NCI-H1694 (cell line): ENCODE measurements around the gene VAV1.

Source experiments
- DNase-seq: peaks from one replicate; lab custom pipeline; 2025; lab: John Stamatoyannopoulos, UW

Gene VAV1, protein sequence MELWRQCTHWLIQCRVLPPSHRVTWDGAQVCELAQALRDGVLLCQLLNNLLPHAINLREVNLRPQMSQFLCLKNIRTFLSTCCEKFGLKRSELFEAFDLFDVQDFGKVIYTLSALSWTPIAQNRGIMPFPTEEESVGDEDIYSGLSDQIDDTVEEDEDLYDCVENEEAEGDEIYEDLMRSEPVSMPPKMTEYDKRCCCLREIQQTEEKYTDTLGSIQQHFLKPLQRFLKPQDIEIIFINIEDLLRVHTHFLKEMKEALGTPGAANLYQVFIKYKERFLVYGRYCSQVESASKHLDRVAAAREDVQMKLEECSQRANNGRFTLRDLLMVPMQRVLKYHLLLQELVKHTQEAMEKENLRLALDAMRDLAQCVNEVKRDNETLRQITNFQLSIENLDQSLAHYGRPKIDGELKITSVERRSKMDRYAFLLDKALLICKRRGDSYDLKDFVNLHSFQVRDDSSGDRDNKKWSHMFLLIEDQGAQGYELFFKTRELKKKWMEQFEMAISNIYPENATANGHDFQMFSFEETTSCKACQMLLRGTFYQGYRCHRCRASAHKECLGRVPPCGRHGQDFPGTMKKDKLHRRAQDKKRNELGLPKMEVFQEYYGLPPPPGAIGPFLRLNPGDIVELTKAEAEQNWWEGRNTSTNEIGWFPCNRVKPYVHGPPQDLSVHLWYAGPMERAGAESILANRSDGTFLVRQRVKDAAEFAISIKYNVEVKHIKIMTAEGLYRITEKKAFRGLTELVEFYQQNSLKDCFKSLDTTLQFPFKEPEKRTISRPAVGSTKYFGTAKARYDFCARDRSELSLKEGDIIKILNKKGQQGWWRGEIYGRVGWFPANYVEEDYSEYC

DNA sequence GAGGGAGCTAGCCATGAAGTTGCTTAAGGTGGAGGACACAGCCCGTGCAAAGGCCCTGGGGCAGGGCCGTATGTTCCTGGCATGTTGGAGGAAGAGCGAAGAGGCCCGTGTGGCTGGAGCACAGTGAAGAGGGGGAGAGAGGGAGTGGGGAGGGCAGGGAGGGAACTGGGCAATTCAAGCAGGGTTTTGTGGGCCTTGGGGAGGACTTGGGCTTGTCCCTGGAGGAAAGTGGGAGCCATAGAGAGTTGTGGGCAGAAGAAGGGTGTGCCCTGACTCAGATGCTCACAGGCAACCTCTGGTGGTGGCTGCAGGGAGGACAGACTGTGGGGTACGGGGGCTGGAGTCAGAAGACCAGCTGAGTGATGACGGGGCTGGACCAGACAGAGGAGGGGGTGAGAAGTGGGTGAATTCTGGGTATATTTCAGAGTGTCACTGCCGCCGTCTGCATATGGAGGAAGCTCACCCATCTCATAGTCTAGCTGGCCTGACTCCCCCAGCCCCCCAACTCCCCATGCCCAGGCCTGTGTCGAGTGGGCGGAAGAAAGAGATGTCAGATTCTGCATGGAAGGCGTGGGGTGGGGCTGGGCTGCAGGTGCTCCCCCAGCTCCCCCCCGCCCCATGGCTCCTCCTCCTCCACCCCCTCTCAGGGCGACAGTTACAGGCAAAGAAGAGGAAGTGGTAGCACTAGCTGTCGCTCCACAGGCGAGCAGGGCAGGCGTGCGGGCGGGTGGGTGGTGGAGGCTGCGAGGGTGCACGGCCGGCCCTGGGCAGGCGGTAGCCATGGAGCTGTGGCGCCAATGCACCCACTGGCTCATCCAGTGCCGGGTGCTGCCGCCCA lies at the start of gene VAV1:
Gene VAV1 (plus strand): TSS at position 681 of the 838 bp plus-strand sequence. CDS start 100 bp downstream, at position 781.
- no peak for DNase-seq

DNA sequence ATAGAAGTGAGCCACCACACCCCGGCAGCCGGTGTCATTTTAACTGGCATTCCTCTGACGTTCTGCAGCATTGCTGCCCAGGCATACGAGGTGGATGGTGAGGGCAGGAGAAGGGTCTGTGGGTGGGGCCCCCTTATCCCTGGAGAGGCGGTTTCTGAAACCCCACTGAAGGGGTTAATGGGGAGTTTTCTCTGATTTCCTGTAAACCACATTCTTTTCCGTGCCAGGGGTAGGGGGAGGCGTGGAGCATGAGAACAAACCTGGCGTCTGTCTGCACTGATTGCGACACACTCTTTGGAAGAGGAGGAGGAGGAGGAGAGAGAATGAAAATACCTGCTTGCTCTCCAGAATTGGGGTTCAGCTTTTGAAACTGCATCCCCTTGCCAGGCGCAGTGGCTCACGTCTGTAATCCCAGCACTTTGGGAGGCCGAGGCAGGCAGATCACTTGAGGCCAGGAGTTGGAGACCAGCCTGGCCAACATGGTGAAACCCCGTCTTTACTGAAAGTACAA lies 49.3 kb upstream of the VAV1 start:
- no peak for DNase-seq

- DNase-seq: no peak
Measured at GRCh38 chr19:6723738-6724137, 48.8 kb upstream of the VAV1 start.

DNA sequence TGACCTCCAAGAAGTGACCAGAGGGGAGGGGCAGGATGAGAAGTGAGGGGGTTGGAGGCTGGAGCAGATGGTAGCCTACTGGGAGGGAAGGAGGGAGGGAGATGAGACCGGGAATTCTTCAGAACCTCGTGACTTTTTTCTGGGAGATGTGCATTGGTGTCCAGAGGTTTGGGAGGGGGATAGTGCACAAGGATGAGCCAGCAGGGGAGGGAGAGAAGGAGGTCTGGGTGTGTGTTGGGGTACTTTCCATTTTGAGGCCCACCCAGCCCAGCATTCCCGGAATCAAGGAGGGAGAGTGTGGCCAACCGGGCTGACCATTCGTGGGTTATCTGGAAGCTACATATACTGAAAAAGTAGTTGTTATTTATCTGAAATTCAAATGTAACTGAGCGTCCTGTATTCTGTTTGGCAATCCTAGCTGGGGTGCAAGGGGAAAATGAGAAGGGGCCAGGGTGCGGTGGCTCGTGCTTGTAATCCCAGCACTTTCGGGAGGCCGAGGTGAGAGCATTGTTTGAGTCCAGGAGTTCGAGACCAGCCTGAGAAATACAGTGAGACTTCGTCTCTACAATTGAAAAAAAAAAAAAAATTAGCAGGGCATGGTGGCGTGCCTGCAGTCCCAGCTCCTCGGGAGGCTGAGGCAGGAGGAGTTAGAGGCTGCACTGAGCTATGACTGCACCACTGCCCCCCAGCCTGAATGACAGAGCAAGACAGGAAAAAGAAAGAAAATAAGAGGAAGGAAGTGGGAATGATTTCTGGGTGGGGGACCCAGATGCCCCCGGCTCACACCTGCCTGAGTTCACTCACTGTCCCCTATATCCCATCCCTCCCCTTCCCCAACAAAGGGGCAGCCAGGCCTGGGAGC lies 47.6 kb upstream of the VAV1 start:
- no peak for DNase-seq

GRCh38 chr19:6725513-6726231 lies 46.8 kb upstream of the VAV1 start:
- DNase-seq: no peak

DNA sequence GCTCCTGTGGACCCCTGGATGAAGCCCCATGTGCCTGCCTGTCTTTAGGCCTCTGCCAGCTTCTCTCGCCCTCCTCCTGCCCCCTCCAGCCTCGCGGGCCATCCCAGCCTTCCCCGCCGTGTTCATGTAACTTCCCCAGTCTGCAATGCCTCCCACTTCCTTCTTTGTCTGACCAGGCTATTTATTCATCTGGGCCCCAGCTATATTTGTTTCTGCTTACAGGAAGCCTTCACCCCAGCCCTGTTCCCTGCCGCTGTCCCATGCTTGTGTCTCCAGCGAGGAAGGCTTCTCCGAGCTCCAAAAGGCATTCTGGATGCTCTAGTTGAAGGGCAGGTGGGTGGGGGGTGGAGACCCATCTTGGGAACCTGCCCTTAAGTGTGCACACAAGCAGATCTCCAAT lies 44.2 kb upstream of the VAV1 start:
- DNase-seq: no peak

GRCh38 chr19:6729573-6730152 lies 42.8 kb upstream of the VAV1 start:
- DNase-seq: no peak

DNA sequence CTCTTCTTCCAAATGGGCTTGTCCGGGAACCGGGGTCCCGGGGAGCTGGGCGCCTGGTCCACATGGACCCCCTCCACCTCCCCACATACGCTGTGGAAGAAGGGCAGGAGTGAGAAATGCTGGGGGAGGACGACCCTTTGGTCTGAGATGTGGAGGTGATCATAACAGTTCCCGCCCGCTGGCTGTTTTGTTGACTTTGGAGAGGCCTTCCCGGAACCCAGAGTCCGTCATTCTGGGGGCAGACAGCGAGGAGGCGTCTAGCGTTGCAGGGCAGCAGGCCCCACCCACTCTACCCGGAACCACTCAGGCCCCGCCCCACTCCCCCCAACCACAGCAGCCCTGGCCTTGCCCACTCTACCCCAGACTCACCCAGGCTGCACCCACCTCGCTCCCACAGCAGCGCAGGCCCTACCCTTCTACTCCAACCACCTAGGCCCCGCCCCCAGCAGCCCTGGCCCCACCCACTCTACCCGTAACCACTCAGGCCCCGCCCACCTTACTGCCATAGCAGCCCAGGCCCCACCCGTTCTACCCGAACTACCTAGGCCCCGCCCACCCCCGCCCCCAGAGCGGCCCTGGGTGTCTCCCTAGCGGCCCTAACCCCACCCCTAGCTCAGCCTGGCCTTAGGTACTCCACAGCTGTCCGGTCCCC lies 42.2 kb upstream of the VAV1 start:
- no peak for DNase-seq

- DNase-seq: no peak
Measured at GRCh38 chr19:6730941-6731670, 41.4 kb upstream of the VAV1 start.

DNA sequence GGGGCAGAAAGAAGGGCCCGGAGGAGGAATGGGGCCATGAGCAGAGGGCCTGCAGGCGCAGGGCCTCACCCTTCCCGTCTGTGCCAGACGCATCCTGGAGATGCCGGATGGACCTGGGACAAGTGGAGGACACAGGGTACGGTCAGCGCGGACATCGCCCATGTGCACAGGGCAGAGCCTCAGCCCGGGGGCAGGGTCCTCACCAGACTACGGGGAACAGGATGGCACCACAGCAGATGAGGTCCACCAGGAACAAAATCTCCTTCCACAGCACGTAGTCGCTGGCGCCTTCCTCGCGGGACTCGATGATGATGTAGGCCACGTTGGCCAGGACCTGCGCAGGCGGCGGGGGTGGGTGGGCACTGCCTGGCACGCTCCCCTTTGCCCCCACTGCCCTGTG lies 40.7 kb upstream of the VAV1 start:
- DNase-seq: no peak

- DNase-seq: no peak
Measured at GRCh38 chr19:6732803-6733337, 39.6 kb upstream of the VAV1 start.

DNA sequence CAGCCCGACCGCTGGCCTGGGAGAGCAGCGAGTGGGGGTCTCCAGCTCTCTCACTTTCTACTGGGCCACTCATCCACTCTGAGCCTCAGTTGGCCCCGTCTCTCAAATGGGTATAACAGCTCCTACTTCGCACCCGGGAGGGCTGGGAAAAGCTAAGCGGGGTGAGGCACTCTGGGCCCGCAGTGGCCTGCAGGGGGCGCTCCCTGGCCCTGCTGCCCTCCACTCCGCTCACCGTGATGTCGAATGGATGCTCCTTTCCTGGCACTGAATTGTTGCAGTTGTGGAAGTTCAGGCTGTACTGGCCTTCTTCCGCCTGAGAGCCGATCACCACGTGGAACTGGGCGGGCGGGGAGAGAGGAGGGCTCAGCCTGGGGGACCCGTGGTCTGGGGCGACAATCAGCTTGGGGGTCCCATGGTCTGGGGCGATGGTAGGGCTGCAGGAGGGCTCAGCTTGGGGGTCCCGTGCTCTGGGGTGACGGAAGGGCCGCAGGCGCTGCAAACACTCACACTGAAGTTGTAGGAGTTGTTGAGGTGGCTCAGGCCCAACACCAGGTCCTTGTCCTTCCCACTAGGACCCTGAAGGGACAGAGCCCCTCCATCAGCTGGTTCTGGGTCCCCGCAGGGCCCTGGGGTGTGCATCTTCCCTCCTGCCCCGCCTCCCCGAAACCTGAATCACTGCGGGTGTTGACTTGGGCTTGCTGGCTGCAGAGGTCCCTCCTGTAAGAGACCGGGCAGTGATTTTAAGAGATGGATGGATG lies 39.0 kb upstream of the VAV1 start:
- no peak for DNase-seq

- no peak for DNase-seq
Measured at GRCh38 chr19:6734096-6734696, 38.3 kb upstream of the VAV1 start.

GRCh38 chr19:6735181-6735911 lies 37.2 kb upstream of the VAV1 start:
- no peak for DNase-seq

GRCh38 chr19:6736169-6736916 lies 36.2 kb upstream of the VAV1 start:
- no peak for DNase-seq

DNA sequence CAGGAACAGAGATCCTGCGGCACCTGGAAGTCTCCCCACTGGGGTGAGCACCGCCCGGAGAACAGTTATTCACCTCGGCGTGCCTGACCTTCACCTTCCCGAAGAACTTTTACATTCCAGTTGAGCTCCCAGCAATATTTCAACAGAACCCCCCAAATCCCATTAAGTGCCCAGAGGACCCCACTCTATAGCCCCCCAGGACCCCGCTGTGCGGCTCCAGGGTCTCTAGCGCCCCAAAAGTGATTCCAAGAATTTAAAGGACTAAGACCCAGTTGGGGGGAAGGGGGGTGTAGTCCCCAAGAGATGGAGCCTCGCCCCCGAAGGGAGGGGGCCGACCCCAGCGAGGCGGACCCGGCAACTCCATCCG lies 35.6 kb upstream of the VAV1 start:
- no peak for DNase-seq
